Kidney (tissue), 14 donors: ENCODE measurements around the gene ADGRE1. TPM values are rescaled to one million over a fixed set of nuclear protein-coding genes. Genes with fewer than 3 reads are reported as not detected.
A peak's percentile ranks its signal among the peaks of the same experiment; 100 is the strongest.

Source experiments
- DNase-seq, 5 donors: peaks; one replicate each; pipeline ENCODE4 v3.0.0-alpha.2; 2013 to 2020
- FAIRE-seq: peaks from 2 replicates; lab custom pipeline; 2012; peaks lifted over from hg19 to GRCh38; lab: Jason Lieb, UNC
- H3K27ac ChIP-seq, 2 donors: one replicate each; pipeline ENCODE4 v1.7.0; 2013; ENCODE audit warnings: low read depth in 2 of 2, low read length in 2 of 2, inconsistent platforms in 1 of 2
- H3K27me3 ChIP-seq: one replicate; pipeline ENCODE4 v1.7.1; 2013; ENCODE audit warnings: low read length, inconsistent platforms; ENCODE audit not compliant: control insufficient read depth, insufficient read depth
- H3K36me3 ChIP-seq, 3 donors: one replicate each; pipeline versions ENCODE4 v1.7.0 to v1.7.1; 2013; ENCODE audit warnings: low read length in 3 of 3, control low read depth in 1 of 3, inconsistent platforms in 1 of 3; ENCODE audit not compliant: insufficient read depth in 3 of 3, control insufficient read depth in 2 of 3
- H3K4me1 ChIP-seq, 3 donors: one replicate each; pipeline versions ENCODE4 v1.7.0 to v1.7.1; 2013; ENCODE audit warnings: low read length in 3 of 3, inconsistent platforms in 1 of 3, low read depth in 1 of 3; ENCODE audit not compliant: control insufficient read depth in 2 of 3, insufficient read depth in 2 of 3
- H3K4me3 ChIP-seq, 3 donors: one replicate each; pipeline versions ENCODE4 v1.7.0 to v1.8.1; 2013; ENCODE audit warnings: low read length in 3 of 3, control low read depth in 1 of 3, inconsistent platforms in 1 of 3
- H3K9ac ChIP-seq, 3 donors: one replicate each; pipeline versions ENCODE4 v1.7.0 to v1.7.1; 2013; ENCODE audit warnings: low read length in 3 of 3, control low read depth in 1 of 3, inconsistent platforms in 1 of 3
- H3K9me3 ChIP-seq, 3 donors: one replicate each; pipeline versions ENCODE4 v1.7.0 to v1.7.1; 2013; ENCODE audit warnings: low read length in 3 of 3, control low read depth in 1 of 3, inconsistent platforms in 1 of 3; ENCODE audit not compliant: control insufficient read depth in 2 of 3, insufficient read depth in 1 of 3
- intact Hi-C: fragments of 100-400 bp; cut with DNase I; formaldehyde crosslinking; loops from one replicate; pipeline ENCODE4 v1.11.1; 2022
- polyA plus RNA-seq: library from polyadenylated mRNA; stranded (reverse); fragments of 350-450 nt; fragmentation: Illumina TruSeq; extraction: RNeasy Lipid Tissue Mini Kit (QIAGEN cat#74804); gene quantifications from one replicate; pipeline ENCODE4 v1.2.3, GENCODE V29; 2014; ENCODE audit warnings: low read depth, low replicate concordance; ENCODE audit not compliant: insufficient read depth
- total RNA-seq: library from RNA; stranded (reverse); fragmentation: NEBNext Ultra II Directional; extraction: Animal tissue kit (Norgen Biotek cat#: 25700); gene quantifications from one replicate; pipeline ENCODE4 v1.2.1, GENCODE V29; 2021
- TF ChIP-seq, protein P1 (sequence below): IDR thresholded peaks from 3 replicates; pipeline ENCODE4 v1.5.1; 2012; ENCODE audit warnings: mild to moderate bottlenecking, moderate library complexity, borderline replicate concordance; ENCODE audit not compliant: insufficient read depth; ENCODE audit errors: extremely low read depth
- donor health status: control.
- donor health status: control.
- donor health status: control.
- donor health status: control.
- donor health status: control.
- donor health status: DM: yes; HTN: yes; CAD: no.
- donor health status: Normal renal cell carcinoma (clear cell type).

Gene ADGRE1
- total and polyA plus RNA-seq, 2 donors from 2014 or later, result 0.19 to 1.3 TPM

DNA sequence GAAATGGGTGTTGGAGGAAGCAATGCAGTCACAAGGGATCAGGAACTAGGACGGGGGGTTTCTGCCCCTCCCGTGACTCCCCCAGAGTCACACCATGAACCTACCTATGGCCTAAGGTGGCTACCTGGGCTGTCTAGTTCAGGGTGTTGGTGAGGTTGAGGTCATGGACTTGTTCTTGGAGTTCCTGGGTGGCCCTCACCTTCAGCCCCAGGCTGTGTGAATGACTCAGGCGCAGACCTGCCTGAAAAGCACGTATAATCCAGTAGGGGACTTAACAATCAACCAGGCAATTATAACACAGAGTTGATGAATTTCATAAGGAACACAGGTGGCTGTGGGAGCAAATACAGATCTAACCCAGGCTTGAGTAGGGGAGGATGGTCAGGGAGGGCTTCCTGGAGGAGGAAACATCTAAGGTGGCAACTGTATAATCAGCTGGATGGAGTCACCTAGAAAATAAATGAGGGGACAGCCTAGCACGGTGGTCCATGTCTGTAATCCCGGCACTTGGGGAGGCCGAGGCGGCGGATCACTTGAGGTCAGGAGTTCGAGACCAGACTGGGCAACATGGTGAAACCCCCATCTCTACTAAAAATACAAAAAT, 25.6 kb upstream of the ADGRE1 start:
- TF ChIP-seq, protein P1, sequence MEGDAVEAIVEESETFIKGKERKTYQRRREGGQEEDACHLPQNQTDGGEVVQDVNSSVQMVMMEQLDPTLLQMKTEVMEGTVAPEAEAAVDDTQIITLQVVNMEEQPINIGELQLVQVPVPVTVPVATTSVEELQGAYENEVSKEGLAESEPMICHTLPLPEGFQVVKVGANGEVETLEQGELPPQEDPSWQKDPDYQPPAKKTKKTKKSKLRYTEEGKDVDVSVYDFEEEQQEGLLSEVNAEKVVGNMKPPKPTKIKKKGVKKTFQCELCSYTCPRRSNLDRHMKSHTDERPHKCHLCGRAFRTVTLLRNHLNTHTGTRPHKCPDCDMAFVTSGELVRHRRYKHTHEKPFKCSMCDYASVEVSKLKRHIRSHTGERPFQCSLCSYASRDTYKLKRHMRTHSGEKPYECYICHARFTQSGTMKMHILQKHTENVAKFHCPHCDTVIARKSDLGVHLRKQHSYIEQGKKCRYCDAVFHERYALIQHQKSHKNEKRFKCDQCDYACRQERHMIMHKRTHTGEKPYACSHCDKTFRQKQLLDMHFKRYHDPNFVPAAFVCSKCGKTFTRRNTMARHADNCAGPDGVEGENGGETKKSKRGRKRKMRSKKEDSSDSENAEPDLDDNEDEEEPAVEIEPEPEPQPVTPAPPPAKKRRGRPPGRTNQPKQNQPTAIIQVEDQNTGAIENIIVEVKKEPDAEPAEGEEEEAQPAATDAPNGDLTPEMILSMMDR, result no peak
- Histone ChIP-seq H3K9ac (no peak overlapping the region), H3K4me3 (no peak overlapping the region), H3K27ac (no peak overlapping the region), H3K4me1 (no peaks in the 10 kb centered on the region), H3K27me3 (no peaks in the 10 kb centered on the region), H3K36me3 (no peaks in the 10 kb centered on the region), H3K9me3 (no peaks in the 10 kb centered on the region)
- DNase-seq (no peak), FAIRE-seq (no peak)
- intact Hi-C loops, result loop anchor here (10.0 kb wide), 1 partner anchor 237 kb away; no protein-coding TSS in a partner anchor

DNA sequence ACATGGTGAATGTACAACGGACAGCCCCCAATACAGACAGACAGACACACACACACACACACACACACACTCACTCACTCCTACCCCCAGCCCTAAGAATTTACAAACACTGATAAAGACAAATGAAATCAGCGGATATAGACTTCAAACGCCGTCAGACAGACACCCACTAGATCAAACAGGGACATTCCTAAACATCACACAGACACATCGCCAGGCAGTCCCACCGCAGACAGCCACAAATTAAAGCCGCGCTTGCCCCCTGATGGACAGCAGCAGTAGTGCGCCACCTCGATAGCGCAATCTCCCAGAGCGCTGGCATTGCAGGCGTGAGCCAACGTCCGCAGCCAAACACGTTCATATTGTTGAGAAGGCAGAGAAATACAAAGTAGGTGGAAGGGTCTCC, 24.7 kb upstream of the ADGRE1 start:
- no peak overlapping the region for H3K9ac ChIP-seq
- H3K27ac ChIP-seq, result no peak overlapping the region
- TF ChIP-seq, protein P1, result peak; percentile 83
- H3K27me3 ChIP-seq, result no peaks in the 10 kb centered on the region
- H3K4me3 ChIP-seq, result no peak overlapping the region
- intact Hi-C loops, result loop anchor here (10.0 kb wide), 1 partner anchor 238 kb away; no protein-coding TSS in a partner anchor
- H3K36me3 ChIP-seq, result no peaks in the 10 kb centered on the region
- no peaks in the 10 kb centered on the region for H3K9me3 ChIP-seq
- H3K4me1 ChIP-seq, result no peaks in the 10 kb centered on the region
- DNase-seq (peak; percentile 86 to 92 (median 88)), FAIRE-seq (no peak)

DNA sequence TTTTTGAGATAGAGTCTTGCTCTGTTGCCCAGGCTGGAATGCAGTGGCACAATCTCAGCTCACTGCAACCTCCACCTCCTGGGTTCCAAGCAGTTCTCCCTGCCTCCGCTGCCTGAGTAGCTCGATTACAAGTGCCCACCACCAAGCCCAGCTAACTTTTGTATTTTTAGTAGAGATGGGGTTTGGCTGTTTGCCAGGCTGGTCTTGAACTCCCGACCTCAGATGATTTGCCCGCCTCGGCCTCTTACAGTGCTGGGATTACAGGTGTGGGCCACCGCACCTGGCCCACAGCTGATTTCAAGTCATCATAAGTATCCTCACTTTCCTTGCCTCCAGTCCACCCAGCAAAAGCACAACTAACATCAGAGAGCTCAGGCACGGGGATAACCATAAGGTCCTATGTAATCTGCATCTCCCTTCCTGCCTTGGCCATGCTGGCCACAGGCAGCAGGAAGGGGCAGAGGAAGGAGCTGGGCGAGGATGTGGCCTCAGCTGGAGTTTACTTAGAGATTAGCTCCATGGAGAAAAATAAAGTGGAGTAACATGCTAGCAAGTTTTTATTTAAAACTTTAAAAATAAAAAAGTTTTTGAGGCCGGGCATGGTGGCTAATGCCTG, 22.9 kb upstream of the ADGRE1 start:
- DNase-seq, result no peak
- no peak for FAIRE-seq
- no peaks in the 10 kb centered on the region for H3K36me3 ChIP-seq

More for the DNA sequence above, 22.9 kb upstream of the ADGRE1 start:
- intact Hi-C loops, result loop anchor here (10.0 kb wide), 1 partner anchor 240 kb away; no protein-coding TSS in a partner anchor
- no peak overlapping the region for H3K27ac ChIP-seq
- H3K9me3 ChIP-seq, result no peaks in the 10 kb centered on the region
- H3K4me1 ChIP-seq, result no peaks in the 10 kb centered on the region
- no peak overlapping the region for H3K9ac ChIP-seq
- H3K4me3 ChIP-seq, result no peak overlapping the region
- no peaks in the 10 kb centered on the region for H3K27me3 ChIP-seq
- TF ChIP-seq, protein P1, result no peak
